Common myeloid progenitor, CD34-positive (primary cell): ENCODE data around the gene MEG3.

Experiments
- CTCF ChIA-PET: fragments of 350-600 bp; sonication (Branson Sonifier 250); formaldehyde crosslinking; loops from one replicate; lab custom pipeline; 2021; ENCODE audit warnings: antibody characterized with exemption; lab: Charles Lee
- POLR2A ChIA-PET: fragments of 350-600 bp; sonication (Branson Sonifier 250); formaldehyde crosslinking; loops from one replicate; lab custom pipeline; 2021; ENCODE audit warnings: antibody characterized with exemption; lab: Charles Lee
- DNase-seq, 3 donors: peaks; one replicate each; pipeline versions ENCODE4 v3.0.0 to v3.0.0-alpha.2; 2013
- H3K27ac ChIP-seq, 2 experiments: 1 replicate in 1 of 2; 2 replicates in 1 of 2; pipeline ENCODE4 v1.7.0; 2013; ENCODE audit warnings: inconsistent platforms in 2 of 2, low read length in 2 of 2, mild to moderate bottlenecking in 2 of 2, low read depth in 1 of 2, moderate library complexity in 1 of 2; ENCODE audit not compliant: severe bottlenecking in 2 of 2, insufficient read depth in 1 of 2, poor library complexity in 1 of 2
- H3K27me3 ChIP-seq, 5 experiments: replicated peaks in 2 of 5; 1 replicate in 3 of 5; 2 replicates in 2 of 5; pipeline versions ENCODE4 v1.6.1 to v1.7.0; 2013; ENCODE audit warnings: low read length in 4 of 5, mild to moderate bottlenecking in 2 of 5, moderate library complexity in 2 of 5, inconsistent platforms in 1 of 5; ENCODE audit not compliant: insufficient read depth in 5 of 5, control insufficient read depth in 4 of 5
- H3K36me3 ChIP-seq, 4 experiments: 1 replicate in 2 of 4; 2 replicates in 2 of 4; pipeline versions ENCODE4 v1.6.1 to v1.7.0; 2013; ENCODE audit warnings: low read length in 3 of 4, control low read depth in 1 of 4, mild to moderate bottlenecking in 1 of 4; ENCODE audit not compliant: control insufficient read depth in 4 of 4, insufficient read depth in 4 of 4
- H3K4me1 ChIP-seq, 4 experiments: 1 replicate in 3 of 4; 2 replicates in 1 of 4; pipeline versions ENCODE4 v1.6.1 to v1.7.1; 2013; ENCODE audit warnings: low read length in 3 of 4, mild to moderate bottlenecking in 3 of 4, control low read depth in 1 of 4, inconsistent platforms in 1 of 4, moderate library complexity in 1 of 4; ENCODE audit not compliant: control insufficient read depth in 4 of 4, insufficient read depth in 4 of 4; ENCODE audit errors: control extremely low read depth in 1 of 4
- H3K4me3 ChIP-seq, 7 experiments: 1 replicate in 4 of 7; 2 replicates in 3 of 7; pipeline versions ENCODE4 v1.5.1 to v1.7.0; 2013; ENCODE audit warnings: mild to moderate bottlenecking in 7 of 7, low read length in 6 of 7, moderate library complexity in 6 of 7, inconsistent platforms in 2 of 7, low read depth in 2 of 7, control low read depth in 1 of 7; ENCODE audit not compliant: insufficient read depth in 4 of 7, control insufficient read depth in 1 of 7; ENCODE audit errors: extremely low read depth in 1 of 7
- H3K9me3 ChIP-seq, 5 experiments: 1 replicate in 4 of 5; 2 replicates in 1 of 5; pipeline versions ENCODE4 v1.6.1 to v1.7.1; 2013; ENCODE audit warnings: low read length in 4 of 5, mild to moderate bottlenecking in 2 of 5, inconsistent platforms in 1 of 5, low read depth in 1 of 5, moderate library complexity in 1 of 5; ENCODE audit not compliant: control insufficient read depth in 4 of 5, insufficient read depth in 2 of 5; ENCODE audit errors: control extremely low read depth in 1 of 5
- WGBS: methylation state at CpG from one replicate; pipeline ENCODE4 v1.1.5; 2013; ENCODE audit not compliant: insufficient coverage; 5-methylcytosine and 5-hydroxymethylcytosine counted together

The MEG3 gene

DNA sequence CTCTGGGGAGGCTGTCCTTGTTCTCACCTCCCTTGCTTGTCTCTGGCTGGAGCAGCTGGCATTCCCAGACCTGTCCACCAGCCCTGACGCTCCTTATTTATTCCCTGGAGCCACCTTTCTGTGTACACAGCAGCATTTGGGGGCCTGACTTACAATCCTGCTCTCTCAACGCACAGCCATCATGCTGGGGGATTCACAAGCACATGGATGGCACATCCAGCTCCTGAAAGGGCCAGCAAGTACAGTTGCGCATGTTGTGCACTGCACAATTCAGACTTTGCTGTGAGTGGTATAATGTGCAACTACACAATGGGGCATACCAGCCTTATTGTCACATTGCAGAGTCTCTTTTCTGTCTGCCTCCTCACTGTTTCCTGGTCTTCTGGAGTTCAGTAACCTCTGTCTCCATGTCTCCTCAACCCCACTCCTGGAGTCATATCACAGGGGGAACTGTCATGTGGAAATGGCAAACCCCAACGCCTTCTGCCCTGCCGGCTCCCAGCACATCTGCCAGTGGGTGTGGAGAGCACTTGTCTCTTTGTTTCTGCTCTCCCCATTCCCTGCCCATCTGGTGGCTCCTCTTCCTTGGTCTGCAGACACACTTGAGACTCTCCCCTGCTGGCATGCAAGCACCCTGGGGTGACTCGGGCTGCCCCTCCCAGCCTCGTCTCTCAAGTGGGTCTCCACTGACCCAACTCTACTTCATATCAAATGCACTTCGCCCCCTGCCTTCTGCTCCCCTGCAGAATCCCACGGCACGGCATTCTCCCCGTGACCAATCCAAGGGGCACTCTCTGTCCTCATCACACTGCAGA lies 41.2 kb upstream of the MEG3 start:
- POLR2A ChIA-PET: no interaction called here

DNA sequence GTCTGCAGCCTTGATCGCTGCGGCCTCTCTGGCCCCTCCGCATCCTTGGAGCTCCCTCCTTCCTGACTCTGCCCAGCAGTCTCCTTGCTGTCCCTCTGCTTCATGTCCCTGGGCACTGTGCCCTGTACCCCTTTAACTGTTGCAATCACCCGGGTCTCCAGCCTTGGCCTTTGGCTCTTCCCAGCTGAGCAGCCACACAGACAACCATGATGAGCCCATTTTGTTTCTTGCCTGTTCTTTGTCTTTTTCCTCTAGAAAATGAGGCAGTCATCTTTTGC lies 40.6 kb upstream of the MEG3 start:
- Histone ChIP-seq H3K27me3 (no peaks in the 10 kb centered on the region), H3K9me3 (no peaks in the 10 kb centered on the region), H3K36me3 (no peaks in the 10 kb centered on the region), H3K4me3 (no peak overlapping the region), H3K4me1 (peaks cover 0 to 15% (median 8%) of the 10 kb centered on the region in 4 experiments), H3K27ac (no peak overlapping the region)
- WGBS: 97% methylated on average over 4 of the region's 4 CpGs
- CTCF ChIA-PET: no interaction called here
- no peak for DNase-seq
- POLR2A ChIA-PET: no interaction called here

More for the DNA sequence above, 41.2 kb upstream of the MEG3 start:
- CTCF ChIA-PET: no interaction called here
- Histone ChIP-seq H3K9me3 (no peaks in the 10 kb centered on the region), H3K36me3 (no peaks in the 10 kb centered on the region), H3K27me3 (no peaks in the 10 kb centered on the region), H3K4me1 (peaks cover 0 to 15% (median 8%) of the 10 kb centered on the region in 4 experiments), H3K4me3 (no peak overlapping the region), H3K27ac (no peak overlapping the region)
- DNase-seq: no peak
- WGBS: 94% methylated on average over 11 of the region's 11 CpGs

DNA sequence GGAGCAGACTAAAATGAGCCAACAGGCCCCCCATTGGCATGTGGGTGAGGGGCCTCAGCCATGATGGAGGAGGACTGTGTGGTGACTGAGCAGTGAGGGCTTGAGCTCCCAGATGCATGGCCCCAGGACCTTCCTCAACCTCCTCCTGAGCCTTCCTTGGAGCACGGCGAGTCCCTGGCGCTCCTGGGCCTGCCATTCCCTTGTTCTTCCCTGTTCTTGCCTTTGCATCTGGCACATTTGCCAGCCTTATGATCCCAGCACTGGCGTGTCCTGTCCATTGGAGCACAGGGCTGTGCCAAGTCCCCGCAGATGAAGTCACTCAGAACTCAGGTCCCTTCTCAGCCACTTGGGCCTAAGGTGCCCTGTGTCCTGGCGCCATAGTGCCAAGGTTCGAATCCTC lies 40.3 kb upstream of the MEG3 start:
- Histone ChIP-seq H3K27ac (no peak overlapping the region), H3K9me3 (no peaks in the 10 kb centered on the region), H3K4me1 (peaks cover 0 to 15% (median 8%) of the 10 kb centered on the region in 4 experiments), H3K36me3 (no peaks in the 10 kb centered on the region), H3K4me3 (no peak overlapping the region), H3K27me3 (no peaks in the 10 kb centered on the region)
- POLR2A ChIA-PET: no interaction called here
- CTCF ChIA-PET: no interaction called here
- 100% methylated on average over 5 of the region's 7 CpGs for WGBS
- no peak for DNase-seq

DNA sequence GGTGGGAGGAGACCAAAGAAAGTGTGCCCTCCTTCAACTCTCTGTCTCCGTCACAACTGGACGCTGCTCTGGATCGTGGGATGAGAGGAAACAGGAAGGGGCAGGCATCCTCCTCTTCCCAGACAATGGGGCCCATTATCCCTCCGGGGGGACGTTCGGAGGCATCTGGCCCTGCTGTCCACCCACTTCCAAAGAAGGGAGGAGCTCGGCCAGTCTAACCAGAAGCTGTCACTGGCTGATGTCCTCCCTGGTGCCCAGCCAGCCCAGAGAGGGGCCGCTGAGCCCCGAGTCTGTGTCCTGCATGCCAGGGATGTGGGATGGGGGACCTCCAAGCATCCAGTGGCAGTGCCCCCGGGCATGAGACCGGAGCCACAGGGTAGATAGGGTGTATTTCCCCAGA lies 39.8 kb upstream of the MEG3 start:
- Histone ChIP-seq H3K27ac (no peak overlapping the region), H3K36me3 (no peaks in the 10 kb centered on the region), H3K4me1 (peaks cover 0 to 15% (median 8%) of the 10 kb centered on the region in 4 experiments), H3K27me3 (no peaks in the 10 kb centered on the region), H3K4me3 (no peak overlapping the region), H3K9me3 (no peaks in the 10 kb centered on the region)
- CTCF ChIA-PET: no interaction called here
- no peak for DNase-seq
- POLR2A ChIA-PET: no interaction called here
- WGBS: 94% methylated on average over 5 of the region's 11 CpGs

DNA sequence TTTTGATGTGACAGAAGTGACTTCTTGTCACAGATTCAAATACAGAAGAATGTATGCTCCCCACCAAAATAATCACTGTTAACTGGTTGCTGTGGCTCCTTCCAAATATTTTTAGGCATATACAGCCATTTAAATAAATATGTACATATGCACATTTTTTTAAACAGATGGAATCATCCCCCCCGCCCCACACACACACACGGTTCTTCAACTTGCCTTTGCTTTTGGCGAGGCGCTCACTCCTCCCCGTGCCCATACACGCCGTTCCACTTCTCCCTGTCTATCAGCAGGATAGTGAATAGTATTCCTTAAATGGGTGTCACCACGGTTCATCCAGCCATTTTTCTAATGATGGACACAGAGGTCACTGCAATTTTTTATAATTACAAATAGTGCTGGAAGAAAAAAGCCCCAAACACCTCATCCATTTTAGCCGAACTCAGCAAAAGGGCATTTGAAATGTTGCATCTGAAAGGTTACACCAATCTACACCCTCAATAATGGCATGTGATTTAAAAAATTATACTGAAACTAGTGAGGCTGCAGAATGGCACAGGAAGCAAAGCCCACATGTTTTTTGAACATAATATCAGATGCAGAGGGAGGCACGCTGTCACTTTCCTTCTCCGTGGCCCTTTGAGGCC lies 39.2 kb upstream of the MEG3 start:
- CTCF ChIA-PET: no interaction called here
- Histone ChIP-seq H3K9me3 (no peaks in the 10 kb centered on the region), H3K27me3 (no peaks in the 10 kb centered on the region), H3K4me1 (peaks cover 0 to 15% (median 8%) of the 10 kb centered on the region in 4 experiments), H3K36me3 (no peaks in the 10 kb centered on the region), H3K4me3 (no peak overlapping the region), H3K27ac (no peak overlapping the region)
- POLR2A ChIA-PET: no interaction called here
- no peak for DNase-seq
- 55% methylated on average over 3 of the region's 11 CpGs for WGBS

DNA sequence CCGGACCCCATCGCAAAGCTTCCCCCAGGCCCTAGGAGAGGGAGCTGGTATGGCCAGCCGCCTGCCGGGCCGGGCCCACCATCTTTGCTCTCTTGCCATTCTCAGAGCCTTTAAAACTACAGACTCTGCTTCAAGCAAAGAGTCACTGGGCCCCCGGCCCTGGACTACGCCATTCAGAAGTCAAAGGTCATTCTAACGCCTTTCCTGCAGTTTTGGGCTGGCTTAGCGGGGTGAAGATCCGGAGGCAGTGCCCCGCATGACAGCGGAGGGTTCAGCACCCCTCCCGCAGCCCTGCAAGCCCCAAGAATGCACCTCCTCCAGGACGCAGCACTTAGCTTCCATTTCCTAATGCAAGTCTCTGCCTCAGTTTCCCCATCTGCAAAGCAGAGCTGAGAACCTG lies 38.3 kb upstream of the MEG3 start:
- WGBS: 96% methylated on average over 13 of the region's 14 CpGs
- ChIA-PET POLR2A (no interaction called here), CTCF (no interaction called here)
- Histone ChIP-seq H3K27ac (no peak overlapping the region), H3K36me3 (no peaks in the 10 kb centered on the region), H3K9me3 (no peaks in the 10 kb centered on the region), H3K27me3 (no peaks in the 10 kb centered on the region), H3K4me1 (peaks cover 0 to 15% (median 8%) of the 10 kb centered on the region in 4 experiments), H3K4me3 (no peak overlapping the region)
- DNase-seq: no peak

DNA sequence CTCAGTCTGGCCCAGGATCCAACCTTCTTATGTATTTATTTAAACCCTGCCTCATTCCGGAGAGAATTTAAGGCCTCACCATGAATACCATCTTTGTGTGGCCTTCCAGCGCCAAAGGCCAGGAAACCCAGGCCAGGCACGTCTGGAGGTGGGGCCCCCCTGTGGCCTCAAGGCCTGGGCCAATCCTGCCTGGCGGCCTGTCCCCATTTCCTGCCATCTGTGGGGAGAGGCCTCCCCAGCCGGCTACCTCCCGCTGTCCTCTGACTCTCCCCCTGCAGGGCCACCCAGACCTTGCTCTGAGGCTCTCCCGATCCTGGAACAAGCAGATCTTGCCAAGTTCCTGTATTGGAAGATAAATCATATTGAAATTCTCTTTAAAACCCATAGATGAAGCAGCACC lies 37.4 kb upstream of the MEG3 start:
- WGBS: 35% methylated on average over 4 of the region's 7 CpGs
- CTCF ChIA-PET: no interaction called here
- H3K9me3 ChIP-seq: no peaks in the 10 kb centered on the region
- POLR2A ChIA-PET: no interaction called here
- H3K36me3 ChIP-seq: no peaks in the 10 kb centered on the region
- DNase-seq: peak in 2 of 3 donors; percentile 10 to 20
- H3K27ac ChIP-seq: no peak overlapping the region
- no peak overlapping the region for H3K4me3 ChIP-seq
- peaks cover 0 to 1% (median 0%) of the 10 kb centered on the region in 5 experiments for H3K27me3 ChIP-seq
- peaks cover 0 to 12% (median 5%) of the 10 kb centered on the region in 4 experiments for H3K4me1 ChIP-seq
